ENCODE data around the gene TINAGL1. TPM values are rescaled to one million over a fixed set of nuclear protein-coding genes. Genes with fewer than 3 reads are reported as not detected.

Gene TINAGL1
- total and polyA plus RNA-seq, 7 donors: 28.5 to 59.6 (median 52.5) TPM

DNA sequence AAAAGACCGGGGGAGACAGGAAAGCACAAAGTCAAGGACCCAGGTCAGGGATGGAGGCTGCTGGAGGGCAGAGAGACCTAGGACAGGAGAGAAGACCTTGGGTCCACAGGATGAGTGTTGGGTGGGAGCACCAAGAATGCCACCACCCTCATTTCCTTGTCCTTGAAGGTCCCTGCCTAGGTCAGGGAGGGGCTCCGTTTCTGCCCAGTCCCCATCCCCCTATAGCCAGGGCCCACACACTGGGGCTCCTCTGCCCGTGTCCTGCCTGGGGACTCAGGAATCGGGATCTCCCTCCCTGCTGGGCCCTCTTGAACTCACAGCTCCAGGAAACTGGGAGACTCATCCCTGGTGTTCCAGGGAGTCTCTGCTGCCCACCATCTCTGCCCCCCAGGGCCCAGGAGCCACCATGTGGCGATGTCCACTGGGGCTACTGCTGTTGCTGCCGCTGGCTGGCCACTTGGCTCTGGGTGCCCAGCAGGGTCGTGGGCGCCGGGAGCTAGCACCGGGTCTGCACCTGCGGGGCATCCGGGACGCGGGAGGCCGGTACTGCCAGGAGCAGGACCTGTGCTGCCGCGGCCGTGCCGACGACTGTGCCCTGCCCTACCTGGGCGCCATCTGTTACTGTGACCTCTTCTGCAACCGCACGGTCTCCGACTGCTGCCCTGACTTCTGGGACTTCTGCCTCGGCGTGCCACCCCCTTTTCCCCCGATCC is 584 bp downstream of the TINAGL1 start:
- intact Hi-C loops (cut with DNase I): no loop called here
- peaks cover 4% of the 10 kb centered on the region for H3K4me1 ChIP-seq
- ATAC-seq: no peak

DNA sequence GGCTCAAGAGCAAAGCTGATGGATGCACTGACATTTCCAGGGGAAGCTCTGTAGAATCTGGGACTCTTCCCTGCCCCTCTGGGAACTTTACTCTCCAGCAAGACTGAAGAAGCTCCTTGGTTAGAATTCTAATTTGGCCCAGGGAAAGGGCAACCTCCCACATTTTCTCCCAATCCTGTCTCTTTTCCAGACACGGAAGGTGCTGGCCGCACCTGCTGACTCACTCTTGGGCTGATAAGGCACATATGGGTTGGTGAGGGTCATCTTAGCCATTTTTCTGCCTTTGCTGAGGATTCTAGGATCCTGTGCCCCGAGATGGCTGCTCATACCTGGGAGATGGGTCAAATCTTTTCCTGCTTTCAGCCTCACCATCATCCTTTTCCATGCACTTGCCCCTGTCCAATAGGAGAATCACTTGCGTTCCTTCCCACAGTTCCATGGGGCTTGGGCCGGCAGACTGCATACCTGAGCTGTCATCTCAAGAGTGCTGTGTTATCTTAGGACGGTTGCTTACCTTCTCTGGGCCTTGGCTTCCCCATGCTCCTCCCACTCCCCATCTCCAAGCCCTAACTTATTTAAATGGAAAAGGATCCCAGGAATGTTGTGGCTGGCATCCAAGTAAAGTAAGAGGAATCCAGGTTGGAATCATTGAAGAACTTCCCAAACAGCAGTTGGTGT is 1.3 kb downstream of the TINAGL1 start:
- ATAC-seq (no peak), DNase-seq (no peak)
- WGBS, 3 donors: 53 to 64% (median 54%) methylated on average over 6 of the region's 6 CpGs
- peak overlapping the region; percentile 72 for H3K27ac ChIP-seq
- intact Hi-C loops (cut with DNase I): no loop called here
- no peaks in the 10 kb centered on the region for H3K36me3 ChIP-seq (ENCODE audit: insufficient read depth in 1 of 2, low read depth in 1 of 2)
- H3K27me3 ChIP-seq (ENCODE audit: insufficient read depth in 3 of 3, low read length in 2 of 3): peaks cover 0 to 9% (median 5%) of the 10 kb centered on the region in 3 donors
- H3K4me1 ChIP-seq: peaks cover 4% of the 10 kb centered on the region
- H3K4me3 ChIP-seq: peak overlapping the region; percentile 70
- TF ChIP-seq, protein P1, sequence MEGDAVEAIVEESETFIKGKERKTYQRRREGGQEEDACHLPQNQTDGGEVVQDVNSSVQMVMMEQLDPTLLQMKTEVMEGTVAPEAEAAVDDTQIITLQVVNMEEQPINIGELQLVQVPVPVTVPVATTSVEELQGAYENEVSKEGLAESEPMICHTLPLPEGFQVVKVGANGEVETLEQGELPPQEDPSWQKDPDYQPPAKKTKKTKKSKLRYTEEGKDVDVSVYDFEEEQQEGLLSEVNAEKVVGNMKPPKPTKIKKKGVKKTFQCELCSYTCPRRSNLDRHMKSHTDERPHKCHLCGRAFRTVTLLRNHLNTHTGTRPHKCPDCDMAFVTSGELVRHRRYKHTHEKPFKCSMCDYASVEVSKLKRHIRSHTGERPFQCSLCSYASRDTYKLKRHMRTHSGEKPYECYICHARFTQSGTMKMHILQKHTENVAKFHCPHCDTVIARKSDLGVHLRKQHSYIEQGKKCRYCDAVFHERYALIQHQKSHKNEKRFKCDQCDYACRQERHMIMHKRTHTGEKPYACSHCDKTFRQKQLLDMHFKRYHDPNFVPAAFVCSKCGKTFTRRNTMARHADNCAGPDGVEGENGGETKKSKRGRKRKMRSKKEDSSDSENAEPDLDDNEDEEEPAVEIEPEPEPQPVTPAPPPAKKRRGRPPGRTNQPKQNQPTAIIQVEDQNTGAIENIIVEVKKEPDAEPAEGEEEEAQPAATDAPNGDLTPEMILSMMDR (IDR thresholded peaks at IDR 0.05): no peak
- no peaks in the 10 kb centered on the region for H3K9me3 ChIP-seq

More for the DNA sequence above, 584 bp downstream of the TINAGL1 start:
- DNase-seq: no peak
- Histone ChIP-seq H3K36me3 (ENCODE audit: insufficient read depth in 1 of 2, low read depth in 1 of 2) (no peaks in the 10 kb centered on the region), H3K9me3 (no peaks in the 10 kb centered on the region), H3K27ac (peak overlapping the region; percentile 72), H3K4me3 (peak overlapping the region; percentile 70), H3K27me3 (ENCODE audit: insufficient read depth in 3 of 3, low read length in 2 of 3) (peaks cover 0 to 9% (median 5%) of the 10 kb centered on the region in 3 donors)
- 52 to 68% (median 60%) methylated on average over 26 to 27 of the region's 27 CpGs for WGBS, 3 donors
- TF ChIP-seq, protein P1 (IDR thresholded peaks at IDR 0.05): no peak

DNA sequence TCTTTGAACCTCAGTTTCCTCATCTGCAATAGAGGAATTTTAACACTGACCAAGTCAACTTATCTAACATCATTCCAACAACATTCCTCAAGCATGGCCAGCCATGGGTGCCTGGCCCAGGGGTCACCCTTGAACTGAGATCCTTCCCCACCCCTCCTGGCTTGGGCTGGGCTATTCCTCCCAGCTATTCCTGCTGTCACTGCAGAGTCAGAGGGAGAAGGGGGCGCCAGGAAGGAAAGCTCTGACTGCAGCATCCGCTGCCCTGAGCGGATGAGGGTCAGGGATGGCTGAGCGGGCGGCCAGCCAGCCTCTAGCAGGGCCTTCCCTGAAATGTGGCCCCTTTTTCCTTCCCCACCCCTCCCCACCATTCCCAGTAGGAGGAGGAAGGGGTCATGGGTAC is 3.1 kb downstream of the TINAGL1 start:
- Histone ChIP-seq H3K4me3 (peak overlapping the region; percentile 51), H3K9me3 (no peaks in the 10 kb centered on the region), H3K4me1 (peaks cover 15% of the 10 kb centered on the region), H3K27me3 (ENCODE audit: insufficient read depth in 3 of 3, low read length in 2 of 3) (peaks cover 0 to 9% (median 5%) of the 10 kb centered on the region in 3 donors), H3K27ac (peak overlapping the region; percentile 52), H3K36me3 (ENCODE audit: insufficient read depth in 1 of 2, low read depth in 1 of 2) (no peaks in the 10 kb centered on the region)
- TF ChIP-seq, protein P1 (IDR thresholded peaks at IDR 0.05): no peak
- intact Hi-C loops (cut with DNase I): no loop called here
- DNase-seq: no peak
- 41 to 61% (median 60%) methylated on average over 5 of the region's 5 CpGs for WGBS, 3 donors
- ATAC-seq: no peak

DNA sequence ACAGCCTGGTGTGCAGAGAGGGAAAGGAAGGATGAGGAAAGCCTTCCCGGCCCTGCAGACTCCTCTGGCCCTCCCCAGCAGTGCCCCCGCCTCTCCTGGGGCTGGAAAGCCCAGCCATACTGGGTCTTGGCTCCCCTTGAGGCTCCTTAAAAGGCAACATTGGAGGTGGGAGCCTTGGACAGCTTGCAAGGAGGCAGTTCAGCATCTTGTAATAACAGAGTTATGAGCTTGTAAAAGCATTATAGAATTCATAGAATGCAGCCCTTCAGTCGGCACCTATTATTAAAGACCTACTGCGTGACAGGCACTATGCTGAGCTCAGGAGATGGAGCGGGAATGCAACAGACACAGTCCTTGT is 4.2 kb downstream of the TINAGL1 start:
- H3K27ac ChIP-seq: peak overlapping the region; percentile 53
- H3K4me1 ChIP-seq: peaks cover 20% of the 10 kb centered on the region
- DNase-seq (no peak), ATAC-seq (no peak)
- WGBS, 3 donors: 62 to 67% (median 66%) methylated on average over 5 of the region's 5 CpGs
- H3K4me3 ChIP-seq: peak overlapping the region; percentile 51
- peaks cover 0 to 9% (median 5%) of the 10 kb centered on the region in 3 donors for H3K27me3 ChIP-seq (ENCODE audit: insufficient read depth in 3 of 3, low read length in 2 of 3)
- intact Hi-C loops (cut with DNase I): no loop called here
- TF ChIP-seq, protein P1 (IDR thresholded peaks at IDR 0.05): no peak
- no peaks in the 10 kb centered on the region for H3K9me3 ChIP-seq
- peaks cover 0 to 7% of the 10 kb centered on the region in 2 donors for H3K36me3 ChIP-seq (ENCODE audit: insufficient read depth in 1 of 2, low read depth in 1 of 2)

All from psoas muscle (tissue), 8 donors.